Peyer's patch (tissue), 4 donors: ENCODE results near the gene KCNK1.

Experiments
- POLR2A ChIP-seq, 2 donors: fragments of 450-650 bp; IDR thresholded peaks; one replicate each; pipeline ENCODE4 v1.5.1; 2017; ENCODE audit warnings: antibody characterized with exemption in 2 of 2, mild to moderate bottlenecking in 2 of 2, moderate library complexity in 2 of 2
- TF ChIP-seq, protein P1 (sequence below), 6 experiments: fragments of 450-650 bp in 4 of 6; fragments of 200-600 bp in 2 of 6; sonication (generic) in 1 of 6; IDR thresholded peaks; one replicate each; pipeline ENCODE4 v1.5.1; 2017 to 2019; ENCODE audit warnings: antibody characterized with exemption in 6 of 6, mild to moderate bottlenecking in 3 of 6, moderate library complexity in 1 of 6

DNA sequence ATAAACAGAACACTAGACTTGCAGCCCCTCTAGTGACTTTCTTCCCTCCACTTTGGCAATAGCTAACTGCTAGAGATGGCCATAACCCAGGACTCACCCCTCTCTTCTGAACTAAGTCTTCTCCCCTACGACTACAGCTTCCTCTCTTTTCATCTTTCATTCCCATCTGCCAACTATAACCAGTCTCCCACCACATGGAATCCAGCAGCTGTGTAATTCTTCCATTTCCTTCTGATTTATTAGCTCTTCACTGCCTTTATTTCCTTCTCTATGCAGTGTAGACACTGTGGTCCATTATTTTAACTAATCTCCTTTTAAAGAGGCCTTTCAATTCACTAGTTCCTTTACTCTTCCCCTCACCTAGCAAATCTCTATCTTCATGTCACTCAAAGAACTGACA, 13.4 kb upstream of the KCNK1 start:
- no peak for TF ChIP-seq POLR2A (IDR thresholded peaks at IDR 0.05)
- TF ChIP-seq, protein P1, sequence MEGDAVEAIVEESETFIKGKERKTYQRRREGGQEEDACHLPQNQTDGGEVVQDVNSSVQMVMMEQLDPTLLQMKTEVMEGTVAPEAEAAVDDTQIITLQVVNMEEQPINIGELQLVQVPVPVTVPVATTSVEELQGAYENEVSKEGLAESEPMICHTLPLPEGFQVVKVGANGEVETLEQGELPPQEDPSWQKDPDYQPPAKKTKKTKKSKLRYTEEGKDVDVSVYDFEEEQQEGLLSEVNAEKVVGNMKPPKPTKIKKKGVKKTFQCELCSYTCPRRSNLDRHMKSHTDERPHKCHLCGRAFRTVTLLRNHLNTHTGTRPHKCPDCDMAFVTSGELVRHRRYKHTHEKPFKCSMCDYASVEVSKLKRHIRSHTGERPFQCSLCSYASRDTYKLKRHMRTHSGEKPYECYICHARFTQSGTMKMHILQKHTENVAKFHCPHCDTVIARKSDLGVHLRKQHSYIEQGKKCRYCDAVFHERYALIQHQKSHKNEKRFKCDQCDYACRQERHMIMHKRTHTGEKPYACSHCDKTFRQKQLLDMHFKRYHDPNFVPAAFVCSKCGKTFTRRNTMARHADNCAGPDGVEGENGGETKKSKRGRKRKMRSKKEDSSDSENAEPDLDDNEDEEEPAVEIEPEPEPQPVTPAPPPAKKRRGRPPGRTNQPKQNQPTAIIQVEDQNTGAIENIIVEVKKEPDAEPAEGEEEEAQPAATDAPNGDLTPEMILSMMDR (IDR thresholded peaks at IDR 0.05): no peak
